MCF 10A (cell line): ENCODE measurements around the gene CLEC3B. TPM values are rescaled to one million over a fixed set of nuclear protein-coding genes. Genes with fewer than 3 reads are reported as not detected.

ENCODE experiments used
- BruUV-seq: library from RNA; stranded (reverse); fragments of 400-500 nt; replicated peaks from 2 replicates; lab custom pipeline; 2021; lab: Mats Ljungman, UMichigan
- CTCF ChIA-PET: fragments of 300-600 bp; sonication (Branson Sonifier 250); formaldehyde crosslinking; extraction: SDS; loops from one replicate; lab custom pipeline; 2021; ENCODE audit warnings: antibody characterized with exemption, inconsistent platforms; lab: Yijun Ruan, JAX
- POLR2A ChIA-PET: fragments of 300-600, 350-650 bp; sonication (Branson Sonifier 250); formaldehyde crosslinking; extraction: SDS; loops from one replicate; lab custom pipeline; 2020; ENCODE audit warnings: antibody characterized with exemption, inconsistent platforms; lab: Yijun Ruan, JAX
- DNase-seq: peaks from one replicate; pipeline ENCODE4 v3.0.0-alpha.2; 2018; ENCODE audit not compliant: unreplicated experiment
- H3K27ac Mint-ChIP-seq: one replicate; pipeline ENCODE4 v1.8.0; 2022; ENCODE audit warnings: mild to moderate bottlenecking, low read depth, mixed read lengths; ENCODE audit not compliant: unreplicated experiment
- H3K27me3 Mint-ChIP-seq: one replicate; pipeline ENCODE4 v1.8.0; 2022; ENCODE audit warnings: mixed read lengths; ENCODE audit not compliant: insufficient read depth, unreplicated experiment
- H3K36me3 Mint-ChIP-seq: one replicate; pipeline ENCODE4 v1.8.0; 2022; ENCODE audit warnings: mild to moderate bottlenecking, moderate library complexity, mixed read lengths; ENCODE audit not compliant: insufficient read depth, unreplicated experiment
- H3K4me1 Mint-ChIP-seq: one replicate; pipeline ENCODE4 v1.8.0; 2022; ENCODE audit warnings: mixed read lengths; ENCODE audit not compliant: insufficient read depth, unreplicated experiment
- H3K4me3 Mint-ChIP-seq: one replicate; pipeline ENCODE4 v1.8.0; 2022; ENCODE audit warnings: mild to moderate bottlenecking, moderate library complexity, mixed read lengths; ENCODE audit not compliant: unreplicated experiment
- H3K9me3 Mint-ChIP-seq: one replicate; pipeline ENCODE4 v1.8.0; 2022; ENCODE audit warnings: mixed read lengths; ENCODE audit not compliant: unreplicated experiment
- intact Hi-C: fragments of 100-400 bp; cut with micrococcal nuclease; formaldehyde crosslinking; loops from 2 replicates; pipeline ENCODE4 v1.14.1; 2022
- total RNA-seq: library from RNA; stranded (reverse); gene quantifications from 2 replicates; pipeline ENCODE4 v1.2.3, GENCODE V29; 2022
- TF ChIP-seq, protein P1 (sequence below): fragments of 200-600 bp; IDR thresholded peaks from one replicate; pipeline ENCODE4 v1.8.0; 2022; ENCODE audit warnings: antibody characterized with exemption, mild to moderate bottlenecking; ENCODE audit not compliant: unreplicated experiment

CLEC3B gene
- total RNA-seq, 1 experiment from 2014 or later, result not detected

DNA sequence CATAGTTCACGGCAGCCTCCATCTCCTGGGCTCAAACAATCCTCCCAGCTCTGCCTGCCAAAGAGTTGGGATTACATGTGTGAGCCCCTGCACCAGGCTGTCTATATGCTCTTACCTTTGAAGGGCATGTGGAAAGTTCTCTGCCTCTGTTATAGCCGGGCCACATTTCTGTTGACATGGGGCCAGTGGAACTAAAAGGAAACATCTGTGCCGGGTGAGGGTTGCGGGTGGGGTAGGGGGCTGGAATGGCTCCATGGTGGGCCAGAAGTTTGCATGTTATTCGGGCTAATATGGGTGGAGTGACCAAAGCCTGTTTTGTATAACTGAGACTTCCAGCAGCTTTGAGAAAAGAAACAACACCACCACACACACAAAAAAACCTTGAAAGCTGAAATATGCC lies 8.3 kb upstream of the CLEC3B start:
- no TSS peak for BruUV-seq
- DNase-seq, result no peak
- no peak overlapping the region for H3K4me3 Mint-ChIP-seq
- intact Hi-C loops, result no loop called here
- TF ChIP-seq, protein P1, sequence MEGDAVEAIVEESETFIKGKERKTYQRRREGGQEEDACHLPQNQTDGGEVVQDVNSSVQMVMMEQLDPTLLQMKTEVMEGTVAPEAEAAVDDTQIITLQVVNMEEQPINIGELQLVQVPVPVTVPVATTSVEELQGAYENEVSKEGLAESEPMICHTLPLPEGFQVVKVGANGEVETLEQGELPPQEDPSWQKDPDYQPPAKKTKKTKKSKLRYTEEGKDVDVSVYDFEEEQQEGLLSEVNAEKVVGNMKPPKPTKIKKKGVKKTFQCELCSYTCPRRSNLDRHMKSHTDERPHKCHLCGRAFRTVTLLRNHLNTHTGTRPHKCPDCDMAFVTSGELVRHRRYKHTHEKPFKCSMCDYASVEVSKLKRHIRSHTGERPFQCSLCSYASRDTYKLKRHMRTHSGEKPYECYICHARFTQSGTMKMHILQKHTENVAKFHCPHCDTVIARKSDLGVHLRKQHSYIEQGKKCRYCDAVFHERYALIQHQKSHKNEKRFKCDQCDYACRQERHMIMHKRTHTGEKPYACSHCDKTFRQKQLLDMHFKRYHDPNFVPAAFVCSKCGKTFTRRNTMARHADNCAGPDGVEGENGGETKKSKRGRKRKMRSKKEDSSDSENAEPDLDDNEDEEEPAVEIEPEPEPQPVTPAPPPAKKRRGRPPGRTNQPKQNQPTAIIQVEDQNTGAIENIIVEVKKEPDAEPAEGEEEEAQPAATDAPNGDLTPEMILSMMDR, result no peak
- CTCF ChIA-PET, result no interaction called here
- peaks cover 4% of the 10 kb centered on the region for H3K4me1 Mint-ChIP-seq
- H3K36me3 Mint-ChIP-seq, result peaks cover 16% of the 10 kb centered on the region
- POLR2A ChIA-PET, result no interaction called here
- H3K27me3 Mint-ChIP-seq, result no peaks in the 10 kb centered on the region
- H3K27ac Mint-ChIP-seq, result no peak overlapping the region
- no peaks in the 10 kb centered on the region for H3K9me3 Mint-ChIP-seq

DNA sequence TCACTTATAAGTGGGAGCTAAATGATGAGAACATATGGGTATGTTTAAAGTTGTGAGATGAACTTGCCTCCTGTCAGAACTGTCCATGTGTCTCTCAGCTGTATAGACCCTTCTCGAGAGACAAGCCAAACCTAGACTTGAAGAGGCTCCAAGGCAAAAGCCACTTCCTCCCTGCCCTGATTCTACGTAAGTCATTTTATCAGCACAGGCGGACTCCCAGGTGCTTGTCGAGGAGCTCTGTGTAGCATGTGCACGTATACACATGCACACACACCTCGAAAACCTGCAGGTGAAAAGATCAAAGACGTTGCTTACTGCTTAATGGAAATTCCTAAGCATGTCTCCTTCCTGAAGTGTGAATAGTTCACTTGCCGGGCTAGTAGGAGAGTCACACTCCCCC lies 5.6 kb upstream of the CLEC3B start:
- ChIA-PET POLR2A (interaction anchor here (0.9 kb wide), 1 partner anchor 258 kb away, joined by 3 read pairs; no protein-coding TSS in a partner anchor), CTCF (interaction anchor here (1.1 kb wide), 1 partner anchor 34 kb away, joined by 3 read pairs; no protein-coding TSS in a partner anchor)
- TF ChIP-seq, protein P1, result no peak
- H3K27me3 Mint-ChIP-seq, result no peaks in the 10 kb centered on the region
- intact Hi-C loops, result no loop called here
- H3K27ac Mint-ChIP-seq, result no peak overlapping the region
- no peaks in the 10 kb centered on the region for H3K4me1 Mint-ChIP-seq
- no peak overlapping the region for H3K4me3 Mint-ChIP-seq
- DNase-seq, result no peak
- no peaks in the 10 kb centered on the region for H3K9me3 Mint-ChIP-seq
- peaks cover 10% of the 10 kb centered on the region for H3K36me3 Mint-ChIP-seq
- no TSS peak for BruUV-seq

DNA sequence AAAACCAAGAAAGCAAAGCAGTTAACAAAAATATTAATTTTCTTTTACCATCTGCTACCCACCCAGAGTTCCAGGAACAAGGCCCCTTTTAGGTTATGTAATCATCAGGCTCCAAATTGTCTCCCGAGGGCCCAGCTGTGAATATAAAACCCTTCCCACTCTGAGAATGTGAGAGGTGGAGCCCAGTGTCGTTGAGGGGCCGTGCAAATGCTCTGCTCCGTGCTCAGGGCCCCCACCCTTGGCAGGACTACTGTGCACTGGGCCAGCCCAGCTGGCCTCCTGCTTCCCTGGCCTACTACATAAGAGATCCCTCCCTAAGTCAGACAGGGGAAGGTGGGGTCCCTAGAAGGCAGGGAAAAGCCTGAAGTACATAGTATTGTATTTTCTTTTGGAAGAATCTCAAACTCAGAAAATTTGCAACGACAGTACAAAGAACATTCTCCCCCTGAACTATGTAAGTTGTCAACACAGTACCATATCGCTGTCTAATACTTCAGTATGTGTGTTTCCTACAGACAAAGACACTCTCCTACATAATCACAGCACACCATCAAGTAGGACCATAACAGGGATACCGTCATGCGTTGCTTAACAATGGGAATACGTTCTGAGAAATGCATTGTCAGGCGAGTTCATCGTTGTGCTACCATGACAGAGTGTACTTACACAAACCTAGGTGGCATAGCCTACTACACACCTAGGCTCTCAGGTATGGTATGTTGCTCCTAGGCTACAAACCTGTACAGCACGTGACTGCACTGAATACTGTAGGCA lies 4.4 kb upstream of the CLEC3B start:
- POLR2A ChIA-PET, result interaction anchor here (0.9 kb wide), 1 partner anchor 259 kb away, joined by 3 read pairs; no protein-coding TSS in a partner anchor
- TF ChIP-seq, protein P1, result no peak
- intact Hi-C loops, result no loop called here
- no peak for DNase-seq
- no peak overlapping the region for H3K27ac Mint-ChIP-seq
- H3K36me3 Mint-ChIP-seq, result peaks cover 4% of the 10 kb centered on the region
- no peaks in the 10 kb centered on the region for H3K27me3 Mint-ChIP-seq
- BruUV-seq, result no TSS peak
- peaks cover 6% of the 10 kb centered on the region for H3K4me1 Mint-ChIP-seq
- no peaks in the 10 kb centered on the region for H3K9me3 Mint-ChIP-seq
- CTCF ChIA-PET, result interaction anchor here (1.1 kb wide), 1 partner anchor 22 kb away, joined by 3 read pairs; no protein-coding TSS in a partner anchor
- H3K4me3 Mint-ChIP-seq, result no peak overlapping the region

DNA sequence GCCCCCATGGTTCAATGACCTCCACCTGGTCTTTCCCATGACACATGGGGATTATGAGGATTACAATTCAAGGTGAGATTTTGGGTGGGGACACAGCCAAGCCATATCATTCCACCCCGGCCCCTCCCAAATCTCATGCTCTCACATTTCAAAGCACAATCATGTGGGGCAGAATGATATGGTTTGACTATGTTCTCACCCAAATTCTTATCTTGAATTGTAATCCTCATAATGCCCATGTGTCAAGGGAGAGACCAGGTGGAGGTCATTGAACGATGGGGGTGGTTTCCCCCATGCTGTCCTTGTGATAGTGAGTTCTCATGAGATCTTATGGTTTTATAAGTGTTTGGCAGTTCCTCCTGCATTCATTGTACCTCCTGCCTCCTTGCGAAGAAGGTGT lies 2.4 kb upstream of the CLEC3B start:
- DNase-seq, result no peak
- TF ChIP-seq, protein P1, result no peak
- BruUV-seq, result no TSS peak
- Mint-ChIP-seq H3K36me3 (no peaks in the 10 kb centered on the region), H3K27ac (no peak overlapping the region), H3K9me3 (no peaks in the 10 kb centered on the region), H3K27me3 (no peaks in the 10 kb centered on the region), H3K4me3 (no peak overlapping the region), H3K4me1 (peaks cover 10% of the 10 kb centered on the region)
- intact Hi-C loops, result no loop called here
- POLR2A ChIA-PET, result interaction anchor here (0.7 kb wide), 1 partner anchor 100 kb away, joined by 3 read pairs; no protein-coding TSS in a partner anchor
- CTCF ChIA-PET, result interaction anchor here (0.6 kb wide), 1 partner anchor 622 kb away, joined by 3 read pairs; no protein-coding TSS in a partner anchor
